ENCODE results near the gene HOXD3. TPM values are rescaled to one million over a fixed set of nuclear protein-coding genes. Genes with fewer than 3 reads are reported as not detected.

The HOXD3 gene
- total and polyA plus RNA-seq, 4 donors: not detected

GRCh38 chr2:176146101-176146500, 11.0 kb upstream of the HOXD3 start:
- Histone ChIP-seq H3K4me3 (ENCODE audit: low read depth in 1 of 3, low read length in 3 of 3) (no peak overlapping the region), H3K27me3 (ENCODE audit: control insufficient read depth in 4 of 4, insufficient read depth in 4 of 4, low read length in 3 of 4) (peaks cover 0 to 29% (median 18%) of the 10 kb centered on the region in 4 donors), H3K36me3 (ENCODE audit: control insufficient read depth in 4 of 4, insufficient read depth in 3 of 4, low read depth in 1 of 4, low read length in 3 of 4) (no peaks in the 10 kb centered on the region), H3K9me3 (ENCODE audit: control insufficient read depth in 4 of 4, low read length in 3 of 4) (no peaks in the 10 kb centered on the region), H3K9ac (ENCODE audit: low read depth in 1 of 2, low read length in 2 of 2) (no peak overlapping the region), H3K27ac (ENCODE audit: low read depth in 1 of 2, low read length in 2 of 2) (no peak overlapping the region), H3K4me1 (ENCODE audit: control insufficient read depth in 4 of 4, insufficient read depth in 4 of 4, low read length in 3 of 4) (peaks cover 0 to 8% (median 0%) of the 10 kb centered on the region in 4 donors)
- DNase-seq (ENCODE audit: low spot score): no peak
- TF ChIP-seq HNF4G (IDR thresholded peaks at IDR 0.05): no peak
- 21% methylated on average over 6 of the region's 6 CpGs for WGBS

GRCh38 chr2:176146645-176147044, 10.5 kb upstream of the HOXD3 start:
- DNase-seq (ENCODE audit: low spot score): no peak
- Histone ChIP-seq H3K27ac (ENCODE audit: low read depth in 1 of 2, low read length in 2 of 2) (no peak overlapping the region), H3K9ac (ENCODE audit: low read depth in 1 of 2, low read length in 2 of 2) (no peak overlapping the region), H3K27me3 (ENCODE audit: control insufficient read depth in 4 of 4, insufficient read depth in 4 of 4, low read length in 3 of 4) (peaks cover 1 to 29% (median 18%) of the 10 kb centered on the region in 4 donors), H3K4me1 (ENCODE audit: control insufficient read depth in 4 of 4, insufficient read depth in 4 of 4, low read length in 3 of 4) (peaks cover 0 to 8% (median under 1%) of the 10 kb centered on the region in 4 donors), H3K36me3 (ENCODE audit: control insufficient read depth in 4 of 4, insufficient read depth in 3 of 4, low read depth in 1 of 4, low read length in 3 of 4) (no peaks in the 10 kb centered on the region), H3K9me3 (ENCODE audit: control insufficient read depth in 4 of 4, low read length in 3 of 4) (no peaks in the 10 kb centered on the region), H3K4me3 (ENCODE audit: low read depth in 1 of 3, low read length in 3 of 3) (no peak overlapping the region)
- TF ChIP-seq RAD21 (IDR thresholded peaks at IDR 0.05) (no peak), RXRA (IDR thresholded peaks at IDR 0.05) (no peak), MAX (IDR thresholded peaks at IDR 0.05) (no peak), GABPA (IDR thresholded peaks at IDR 0.05 in 1 of 2, conservative IDR thresholded peaks at IDR 0.05 in 1 of 2) (no peak), EGR1 (IDR thresholded peaks at IDR 0.05; ENCODE audit: low read depth in 2 of 2) (no peak), YY1 (IDR thresholded peaks at IDR 0.05) (no peak), FOXA1 (IDR thresholded peaks at IDR 0.05) (no peak), HNF4G (IDR thresholded peaks at IDR 0.05) (no peak), NR2F2 (IDR thresholded peaks at IDR 0.05) (no peak), ATF3 (IDR thresholded peaks at IDR 0.05) (no peak), TAF1 (conservative IDR thresholded peaks at IDR 0.05) (no peak)

- no peak for DNase-seq (ENCODE audit: low spot score)
- no peak overlapping the region for H3K4me3 ChIP-seq (ENCODE audit: low read depth in 1 of 3, low read length in 3 of 3)
Observed at GRCh38 chr2:176147210-176147799, 9.8 kb upstream of the HOXD3 start.

More at GRCh38 chr2:176147210-176147799, 9.8 kb upstream of the HOXD3 start:
- Histone ChIP-seq H3K4me1 (ENCODE audit: control insufficient read depth in 4 of 4, insufficient read depth in 4 of 4, low read length in 3 of 4) (peaks cover 0 to 8% (median 2%) of the 10 kb centered on the region in 4 donors), H3K27me3 (ENCODE audit: control insufficient read depth in 4 of 4, insufficient read depth in 4 of 4, low read length in 3 of 4) (peaks cover 7 to 29% (median 20%) of the 10 kb centered on the region in 4 donors), H3K27ac (ENCODE audit: low read depth in 1 of 2, low read length in 2 of 2) (no peak overlapping the region), H3K9me3 (ENCODE audit: control insufficient read depth in 4 of 4, low read length in 3 of 4) (no peaks in the 10 kb centered on the region), H3K36me3 (ENCODE audit: control insufficient read depth in 4 of 4, insufficient read depth in 3 of 4, low read depth in 1 of 4, low read length in 3 of 4) (no peaks in the 10 kb centered on the region), H3K9ac (ENCODE audit: low read depth in 1 of 2, low read length in 2 of 2) (no peak overlapping the region)
- TF ChIP-seq RAD21 (IDR thresholded peaks at IDR 0.05) (no peak), ZBTB33 (IDR thresholded peaks at IDR 0.05) (no peak), FOXA2 (IDR thresholded peaks at IDR 0.05) (no peak), FOXA1 (IDR thresholded peaks at IDR 0.05) (no peak), REST (IDR thresholded peaks at IDR 0.05) (no peak), JUND (IDR thresholded peaks at IDR 0.05) (no peak), HNF4G (IDR thresholded peaks at IDR 0.05) (no peak)
- WGBS: 20% methylated on average over 32 of the region's 32 CpGs

Measured in liver (tissue), 9 donors.